GM12878 (cell line): Measurements from ENCODE around the gene SCNN1A. TPM values are rescaled to one million over a fixed set of nuclear protein-coding genes. Genes with fewer than 3 reads are reported as not detected.

Experiments used
- ATAC-seq: fragments of 200-7000 bp; cut with Tn5 transposase; 3 replicates; pipeline ENCODE4 v1.9.1; 2020; ENCODE audit warnings: mild to moderate bottlenecking, moderate library complexity
- BruUV-seq: library from RNA; stranded (reverse); fragments of 400-500 nt; replicated peaks from 2 replicates; lab custom pipeline; 2021; lab: Mats Ljungman, UMichigan
- CTCF ChIA-PET: fragments of 300-600 bp; sonication (Branson Sonifier 250); formaldehyde crosslinking; extraction: SDS; loops from one replicate; lab custom pipeline; 2021; ENCODE audit warnings: inconsistent platforms; lab: Yijun Ruan, JAX
- POLR2A ChIA-PET: fragments of 350-600 bp; formaldehyde crosslinking; extraction: SDS; loops from one replicate; lab custom pipeline; 2021; ENCODE audit warnings: inconsistent platforms; lab: Charles Lee
- RAD21 ChIA-PET: fragments of 300-600 bp; sonication (Branson Sonifier 250); formaldehyde crosslinking; loops from one replicate; lab custom pipeline; 2023; ENCODE audit warnings: antibody characterized with exemption; ENCODE audit not compliant: unreplicated experiment; lab: Charles Lee
- SMC1A ChIA-PET: fragments of 300-600 bp; sonication (Branson Sonifier 250); formaldehyde crosslinking; loops from one replicate; lab custom pipeline; 2023; ENCODE audit not compliant: unreplicated experiment, uncharacterized antibody; lab: Charles Lee
- DNase-seq: peaks from one replicate; pipeline ENCODE4 v3.0.0-alpha.2; 2011; ENCODE audit warnings: low read depth, low spot score
- FAIRE-seq: peaks from 3 replicates; lab custom pipeline; 2011; peaks lifted over from hg19 to GRCh38; lab: Jason Lieb, UNC
- H2AFZ ChIP-seq: 2 replicates; pipeline ENCODE4 v1.6.0; 2011; ENCODE audit warnings: low read depth, low read length, control low read depth; ENCODE audit not compliant: control insufficient read depth
- H3K27ac ChIP-seq: 2 replicates; pipeline ENCODE4 v1.5.1; 2011; ENCODE audit warnings: control low read depth; ENCODE audit not compliant: control insufficient read depth, insufficient read depth
- H3K27me3 ChIP-seq, 2 experiments: replicated peaks in 1 of 2; 2 replicates each; pipeline versions ENCODE4 v1.6.0 to v1.6.1; 2011; ENCODE audit warnings: low read length in 1 of 2; ENCODE audit not compliant: control insufficient read depth in 2 of 2, insufficient read depth in 2 of 2
- H3K36me3 ChIP-seq, 2 experiments: 2 replicates each; pipeline ENCODE4 v1.5.1; 2011; ENCODE audit warnings: low read length in 1 of 2; ENCODE audit not compliant: control insufficient read depth in 2 of 2, insufficient read depth in 2 of 2
- H3K4me1 ChIP-seq: 2 replicates; pipeline ENCODE4 v1.6.1; 2011; ENCODE audit warnings: mild to moderate bottlenecking, low read length, moderate library complexity, mixed read lengths; ENCODE audit not compliant: control insufficient read depth, insufficient read depth
- H3K4me2 ChIP-seq: 2 replicates; pipeline ENCODE4 v1.6.0; 2011; ENCODE audit warnings: control low read depth; ENCODE audit not compliant: control insufficient read depth, insufficient read depth
- H3K4me3 ChIP-seq: fragments of 200-600 bp; sonication (generic); 2 replicates; pipeline ENCODE4 v1.5.1; 2016
- H3K79me2 ChIP-seq: 2 replicates; pipeline ENCODE4 v1.6.0; 2011; ENCODE audit warnings: low read length; ENCODE audit not compliant: control insufficient read depth, insufficient read depth
- H3K9ac ChIP-seq: 2 replicates; pipeline ENCODE4 v1.8.0; 2011; ENCODE audit warnings: low read length, control low read depth, mixed read lengths; ENCODE audit not compliant: control insufficient read depth, insufficient read depth
- H3K9me3 ChIP-seq: replicated peaks from 3 replicates; pipeline ENCODE4 v1.5.1; 2011; ENCODE audit warnings: mild to moderate bottlenecking, low read length; ENCODE audit not compliant: control insufficient read depth, insufficient read depth
- H4K20me1 ChIP-seq: 2 replicates; pipeline ENCODE4 v1.6.0; 2011; ENCODE audit not compliant: control insufficient read depth, insufficient read depth
- CBX3 ChIP-seq: fragments of 200-600 bp; sonication (generic); IDR thresholded peaks from 2 replicates; pipeline ENCODE4 v1.6.1; 2016; ENCODE audit warnings: low read depth, borderline replicate concordance
- FOXM1 ChIP-seq: IDR thresholded peaks from 2 replicates; pipeline ENCODE4 v1.6.1; 2012; ENCODE audit warnings: low read depth, mild to moderate bottlenecking, inconsistent platforms, low read length, moderate library complexity
- HCFC1 ChIP-seq: fragments of 150-350 bp; IDR thresholded peaks from 2 replicates; pipeline ENCODE4 v1.6.1; 2014; ENCODE audit warnings: low read length
- NFXL1 ChIP-seq: fragments of 450-650 bp; IDR thresholded peaks from 2 replicates; pipeline ENCODE4 v1.6.1; 2017; ENCODE audit warnings: antibody characterized with exemption, mild to moderate bottlenecking, borderline replicate concordance
- ZSCAN29 ChIP-seq: fragments of 450-650 bp; IDR thresholded peaks from 2 replicates; pipeline ENCODE4 v1.6.1; 2017; ENCODE audit warnings: mild to moderate bottlenecking, moderate library complexity
- WGBS: methylation state at CpG from one replicate; pipeline ENCODE4 v1.1.6; 2016; ENCODE audit warnings: low lambda C conversion rate; ENCODE audit not compliant: insufficient replicate concordance, insufficient coverage; ENCODE audit errors: missing lambda C conversion rate; 5-methylcytosine and 5-hydroxymethylcytosine counted together
- in situ Hi-C: fragments of 300-500 bp; cut with MboI; formaldehyde crosslinking; loops from 9 replicates; pipeline ENCODE4 v1.14.3; 2018; ENCODE audit warnings: mixed read lengths
- intact Hi-C: fragments of 100-400 bp; cut with micrococcal nuclease; formaldehyde crosslinking; loops from one replicate; pipeline ENCODE4 v1.14.2; 2022; ENCODE audit not compliant: unreplicated experiment
- polyA plus RNA-seq, 11 experiments: library from polyadenylated mRNA; depleted of rRNA in 4 of 11; unstranded in 6 of 11; stranded (reverse) in 5 of 11; fragments of >200 nt; fragmentation: Nextera tagmentation in 4 of 11; fragmentation: Illumina TruSeq in 1 of 11; extraction: Ambion mirVana in 4 of 11; extraction: Trizol in 1 of 11; gene quantifications; 1 replicate in 1 of 11; 2 replicates in 10 of 11; pipeline versions ENCODE4 v1.2.1 to v1.2.3, GENCODE V29; 2011 to 2016; ENCODE audit warnings: inconsistent platforms in 2 of 11, missing spikeins in 2 of 11, low read depth in 1 of 11
- total RNA-seq, 4 experiments: library from RNA; depleted of rRNA in 3 of 4; stranded (reverse); fragments of >200 nt in 3 of 4; fragmentation: Illumina TruSeq in 1 of 4; extraction: Trizol in 1 of 4; gene quantifications; 2 replicates each; pipeline versions ENCODE4 v1.2.1 to v1.2.3, GENCODE V29; 2013 to 2021
- TF ChIP-seq, protein P1 (sequence below): fragments of 150-350 bp; IDR thresholded peaks from 2 replicates; pipeline ENCODE4 v1.6.1; 2014; ENCODE audit warnings: mild to moderate bottlenecking, low read depth, low read length
- TF ChIP-seq, protein P2 (sequence below): IDR thresholded peaks from 2 replicates; pipeline ENCODE4 v1.6.1; 2012; ENCODE audit warnings: mild to moderate bottlenecking, low read depth, low read length
- TF ChIP-seq, protein P3 (sequence below): fragments of 450-650 bp; formaldehyde crosslinking; IDR thresholded peaks from 2 replicates; pipeline ENCODE4 v1.5.0; 2022; ENCODE audit warnings: mild to moderate bottlenecking, missing genetic modification characterization

The SCNN1A gene
- total and polyA plus RNA-seq, 10 of the 15 experiments (the other 5 are each of a cell fraction or from before 2014, with no cell fraction given): 0.14 to 0.69 TPM; not detected in 8

DNA sequence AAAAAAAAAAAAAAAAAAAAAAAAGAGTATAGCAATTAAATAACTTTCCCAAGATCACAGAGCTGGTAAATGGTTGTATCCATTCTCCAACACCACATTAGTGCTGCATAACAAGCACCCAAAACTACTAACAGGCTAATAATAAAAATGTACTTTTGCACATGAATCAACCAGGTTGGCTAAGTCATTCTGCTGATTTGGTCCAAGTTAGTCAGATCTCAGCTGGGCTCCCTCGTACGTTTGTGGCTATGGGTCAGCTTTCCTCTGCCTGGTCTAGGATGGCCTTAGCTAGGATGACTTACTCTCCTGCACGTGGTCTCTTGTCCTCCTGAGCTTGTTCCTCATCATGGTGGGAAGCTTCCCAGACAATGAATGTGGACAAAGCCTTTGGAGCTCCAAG is 72.7 kb downstream of the SCNN1A start:
- ChIA-PET POLR2A (interaction anchor here (0.6 kb wide), 1 partner anchor 463 kb away, joined by 6 read pairs; the partner anchor contains the start of gene PTMS), CTCF (interaction anchor here (0.6 to 1.2 kb wide), 4 partner anchors 17 to 74 kb away, joined by 3 to 4 read pairs (median 3); no protein-coding TSS in a partner anchor), RAD21 (interaction anchor here (0.6 kb wide), 1 partner anchor 107 kb away, joined by 3 read pairs; no protein-coding TSS in a partner anchor), SMC1A (interaction anchor here (1.1 to 1.4 kb wide), 2 partner anchors 17 to 18 kb away, joined by 3 read pairs; no protein-coding TSS in a partner anchor)
- BruUV-seq: no TSS peak
- no peak overlapping the region for H3K27ac ChIP-seq
- in situ Hi-C loops: no loop called here
- H3K36me3 ChIP-seq: no peaks in the 10 kb centered on the region
- ATAC-seq (no peak), DNase-seq (no peak), FAIRE-seq (no peak)
- TF ChIP-seq, protein P1, sequence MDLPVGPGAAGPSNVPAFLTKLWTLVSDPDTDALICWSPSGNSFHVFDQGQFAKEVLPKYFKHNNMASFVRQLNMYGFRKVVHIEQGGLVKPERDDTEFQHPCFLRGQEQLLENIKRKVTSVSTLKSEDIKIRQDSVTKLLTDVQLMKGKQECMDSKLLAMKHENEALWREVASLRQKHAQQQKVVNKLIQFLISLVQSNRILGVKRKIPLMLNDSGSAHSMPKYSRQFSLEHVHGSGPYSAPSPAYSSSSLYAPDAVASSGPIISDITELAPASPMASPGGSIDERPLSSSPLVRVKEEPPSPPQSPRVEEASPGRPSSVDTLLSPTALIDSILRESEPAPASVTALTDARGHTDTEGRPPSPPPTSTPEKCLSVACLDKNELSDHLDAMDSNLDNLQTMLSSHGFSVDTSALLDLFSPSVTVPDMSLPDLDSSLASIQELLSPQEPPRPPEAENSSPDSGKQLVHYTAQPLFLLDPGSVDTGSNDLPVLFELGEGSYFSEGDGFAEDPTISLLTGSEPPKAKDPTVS: no peak
- TF ChIP-seq HCFC1: no peak
- no peak for TF ChIP-seq FOXM1
- no peak for TF ChIP-seq ZSCAN29
- H3K9ac ChIP-seq: no peak overlapping the region
- H3K27me3 ChIP-seq: no peaks in the 10 kb centered on the region
- H3K4me2 ChIP-seq: no peak overlapping the region
- intact Hi-C loops: no loop called here
- no peak overlapping the region for H3K4me3 ChIP-seq
- H3K9me3 ChIP-seq: no peaks in the 10 kb centered on the region
- H2AFZ ChIP-seq: no peak overlapping the region
- H3K4me1 ChIP-seq: peaks cover 14% of the 10 kb centered on the region
- H4K20me1 ChIP-seq: no peaks in the 10 kb centered on the region
- no peaks in the 10 kb centered on the region for H3K79me2 ChIP-seq
- WGBS: 63% methylated on average over 3 of the region's 3 CpGs

DNA sequence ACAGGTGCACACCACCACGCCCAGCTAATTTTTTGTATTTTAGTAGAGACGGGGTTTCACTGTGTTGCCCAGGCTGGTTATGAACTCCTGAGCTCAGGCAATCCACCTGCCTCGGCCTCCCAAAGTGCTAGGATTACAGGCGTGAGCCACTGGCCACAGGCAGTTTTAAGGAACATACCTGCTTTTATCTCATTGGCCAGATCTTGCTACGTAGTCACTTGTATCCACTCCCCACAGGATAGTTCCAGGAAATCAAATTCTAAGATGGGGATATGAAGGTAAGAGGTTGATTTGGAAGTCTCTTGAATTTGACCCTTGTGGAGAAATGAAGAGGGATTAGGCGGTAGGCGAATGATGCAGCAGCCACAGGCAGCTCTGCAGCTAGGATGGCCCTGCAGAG is 73.6 kb downstream of the SCNN1A start:
- RAD21 ChIA-PET: no interaction called here
- Histone ChIP-seq H3K4me3 (no peak overlapping the region), H4K20me1 (no peaks in the 10 kb centered on the region), H3K4me1 (peaks cover 14% of the 10 kb centered on the region), H2AFZ (no peak overlapping the region), H3K36me3 (no peaks in the 10 kb centered on the region), H3K9me3 (no peaks in the 10 kb centered on the region), H3K9ac (no peak overlapping the region), H3K79me2 (no peaks in the 10 kb centered on the region), H3K27ac (no peak overlapping the region), H3K4me2 (no peak overlapping the region), H3K27me3 (no peaks in the 10 kb centered on the region)
- FAIRE-seq (no peak), ATAC-seq (no peak), DNase-seq (no peak)
- SMC1A ChIA-PET: interaction anchor here (1.1 to 1.4 kb wide), 2 partner anchors 17 to 18 kb away, joined by 3 read pairs; no protein-coding TSS in a partner anchor
- in situ Hi-C loops: no loop called here
- CTCF ChIA-PET: interaction anchor here (0.7 to 1.1 kb wide), 2 partner anchors 16 to 17 kb away, joined by 3 to 4 read pairs; no protein-coding TSS in a partner anchor
- intact Hi-C loops: no loop called here
- POLR2A ChIA-PET: no interaction called here
- BruUV-seq: no TSS peak
- WGBS: 57% methylated on average over 7 of the region's 7 CpGs
- TF ChIP-seq NFXL1: no peak
- TF ChIP-seq, protein P2, sequence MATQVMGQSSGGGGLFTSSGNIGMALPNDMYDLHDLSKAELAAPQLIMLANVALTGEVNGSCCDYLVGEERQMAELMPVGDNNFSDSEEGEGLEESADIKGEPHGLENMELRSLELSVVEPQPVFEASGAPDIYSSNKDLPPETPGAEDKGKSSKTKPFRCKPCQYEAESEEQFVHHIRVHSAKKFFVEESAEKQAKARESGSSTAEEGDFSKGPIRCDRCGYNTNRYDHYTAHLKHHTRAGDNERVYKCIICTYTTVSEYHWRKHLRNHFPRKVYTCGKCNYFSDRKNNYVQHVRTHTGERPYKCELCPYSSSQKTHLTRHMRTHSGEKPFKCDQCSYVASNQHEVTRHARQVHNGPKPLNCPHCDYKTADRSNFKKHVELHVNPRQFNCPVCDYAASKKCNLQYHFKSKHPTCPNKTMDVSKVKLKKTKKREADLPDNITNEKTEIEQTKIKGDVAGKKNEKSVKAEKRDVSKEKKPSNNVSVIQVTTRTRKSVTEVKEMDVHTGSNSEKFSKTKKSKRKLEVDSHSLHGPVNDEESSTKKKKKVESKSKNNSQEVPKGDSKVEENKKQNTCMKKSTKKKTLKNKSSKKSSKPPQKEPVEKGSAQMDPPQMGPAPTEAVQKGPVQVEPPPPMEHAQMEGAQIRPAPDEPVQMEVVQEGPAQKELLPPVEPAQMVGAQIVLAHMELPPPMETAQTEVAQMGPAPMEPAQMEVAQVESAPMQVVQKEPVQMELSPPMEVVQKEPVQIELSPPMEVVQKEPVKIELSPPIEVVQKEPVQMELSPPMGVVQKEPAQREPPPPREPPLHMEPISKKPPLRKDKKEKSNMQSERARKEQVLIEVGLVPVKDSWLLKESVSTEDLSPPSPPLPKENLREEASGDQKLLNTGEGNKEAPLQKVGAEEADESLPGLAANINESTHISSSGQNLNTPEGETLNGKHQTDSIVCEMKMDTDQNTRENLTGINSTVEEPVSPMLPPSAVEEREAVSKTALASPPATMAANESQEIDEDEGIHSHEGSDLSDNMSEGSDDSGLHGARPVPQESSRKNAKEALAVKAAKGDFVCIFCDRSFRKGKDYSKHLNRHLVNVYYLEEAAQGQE: no peak
- TF ChIP-seq CBX3: no peak
- TF ChIP-seq, protein P3, sequence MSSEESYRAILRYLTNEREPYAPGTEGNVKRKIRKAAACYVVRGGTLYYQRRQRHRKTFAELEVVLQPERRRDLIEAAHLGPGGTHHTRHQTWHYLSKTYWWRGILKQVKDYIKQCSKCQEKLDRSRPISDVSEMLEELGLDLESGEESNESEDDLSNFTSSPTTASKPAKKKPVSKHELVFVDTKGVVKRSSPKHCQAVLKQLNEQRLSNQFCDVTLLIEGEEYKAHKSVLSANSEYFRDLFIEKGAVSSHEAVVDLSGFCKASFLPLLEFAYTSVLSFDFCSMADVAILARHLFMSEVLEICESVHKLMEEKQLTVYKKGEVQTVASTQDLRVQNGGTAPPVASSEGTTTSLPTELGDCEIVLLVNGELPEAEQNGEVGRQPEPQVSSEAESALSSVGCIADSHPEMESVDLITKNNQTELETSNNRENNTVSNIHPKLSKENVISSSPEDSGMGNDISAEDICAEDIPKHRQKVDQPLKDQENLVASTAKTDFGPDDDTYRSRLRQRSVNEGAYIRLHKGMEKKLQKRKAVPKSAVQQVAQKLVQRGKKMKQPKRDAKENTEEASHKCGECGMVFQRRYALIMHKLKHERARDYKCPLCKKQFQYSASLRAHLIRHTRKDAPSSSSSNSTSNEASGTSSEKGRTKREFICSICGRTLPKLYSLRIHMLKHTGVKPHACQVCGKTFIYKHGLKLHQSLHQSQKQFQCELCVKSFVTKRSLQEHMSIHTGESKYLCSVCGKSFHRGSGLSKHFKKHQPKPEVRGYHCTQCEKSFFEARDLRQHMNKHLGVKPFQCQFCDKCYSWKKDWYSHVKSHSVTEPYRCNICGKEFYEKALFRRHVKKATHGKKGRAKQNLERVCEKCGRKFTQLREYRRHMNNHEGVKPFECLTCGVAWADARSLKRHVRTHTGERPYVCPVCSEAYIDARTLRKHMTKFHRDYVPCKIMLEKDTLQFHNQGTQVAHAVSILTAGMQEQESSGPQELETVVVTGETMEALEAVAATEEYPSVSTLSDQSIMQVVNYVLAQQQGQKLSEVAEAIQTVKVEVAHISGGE: no peak
